GM23338 (cell line): ENCODE results near the gene FZD7. TPM values are rescaled to one million over a fixed set of nuclear protein-coding genes. Genes with fewer than 3 reads are reported as not detected.
A peak's percentile ranks its signal among the peaks of the same experiment; 100 is the strongest.

ENCODE experiments used
- ATAC-seq: fragments of 200-7000 bp; cut with Tn5 transposase; 3 replicates; pipeline ENCODE4 v1.9.1; 2020
- DNase-seq: peaks from one replicate; pipeline ENCODE4 v3.0.0-alpha.2; 2015; ENCODE audit warnings: low spot score
- H2AFZ ChIP-seq: fragments of 200-600 bp; sonication (generic); 2 replicates; pipeline ENCODE4 v1.8.0; 2016; ENCODE audit warnings: antibody characterized with exemption, mild to moderate bottlenecking, moderate library complexity
- H3F3A ChIP-seq: fragments of 200-600 bp; sonication (generic); replicated peaks from 2 replicates; pipeline ENCODE4 v1.8.0; 2017; ENCODE audit warnings: antibody characterized with exemption, mixed run types, low read depth
- H3K27ac ChIP-seq: fragments of 200-600 bp; sonication (generic); 2 replicates; pipeline ENCODE4 v1.6.1; 2016; ENCODE audit warnings: low read depth
- H3K27me3 ChIP-seq: fragments of 200-600 bp; sonication (generic); 2 replicates; pipeline ENCODE4 v1.8.0; 2016; ENCODE audit warnings: mild to moderate bottlenecking, mixed run types, moderate library complexity; ENCODE audit not compliant: insufficient read depth
- H3K36me3 ChIP-seq: fragments of 200-600 bp; sonication (generic); 2 replicates; pipeline ENCODE4 v1.8.0; 2016; ENCODE audit warnings: mild to moderate bottlenecking; ENCODE audit not compliant: insufficient read depth
- H3K4me1 ChIP-seq: fragments of 200-600 bp; sonication (generic); 2 replicates; pipeline ENCODE4 v1.8.0; 2016; ENCODE audit warnings: mild to moderate bottlenecking, moderate library complexity; ENCODE audit not compliant: insufficient read depth
- H3K4me2 ChIP-seq: fragments of 200-600 bp; sonication (generic); 2 replicates; pipeline ENCODE4 v1.7.1; 2017; ENCODE audit warnings: mixed run types
- H3K4me3 ChIP-seq: fragments of 200-600 bp; sonication (generic); 2 replicates; pipeline ENCODE4 v1.6.1; 2016; ENCODE audit warnings: mixed run types
- H3K79me2 ChIP-seq: fragments of 200-600 bp; sonication (generic); replicated peaks from 2 replicates; pipeline ENCODE4 v1.8.0; 2017; ENCODE audit warnings: mild to moderate bottlenecking; ENCODE audit not compliant: insufficient read depth
- H3K9me2 ChIP-seq: fragments of 200-600 bp; sonication (generic); 2 replicates; pipeline ENCODE4 v1.8.0; 2017; ENCODE audit not compliant: insufficient read depth
- H4K20me1 ChIP-seq: fragments of 200-600 bp; sonication (generic); replicated peaks from 2 replicates; pipeline ENCODE4 v1.8.0; 2017; ENCODE audit warnings: mild to moderate bottlenecking; ENCODE audit not compliant: insufficient read depth
- H3K27ac Mint-ChIP-seq: 2 replicates; pipeline ENCODE4 v1.8.0; 2020; ENCODE audit warnings: inconsistent platforms, mild to moderate bottlenecking, moderate library complexity, mixed read lengths
- H3K27me3 Mint-ChIP-seq: 3 replicates; pipeline ENCODE4 v1.8.0; 2022; ENCODE audit warnings: low read depth, mild to moderate bottlenecking, moderate library complexity, mixed read lengths, inconsistent platforms; ENCODE audit not compliant: insufficient read depth, poor library complexity
- H3K36me3 Mint-ChIP-seq: 3 replicates; pipeline ENCODE4 v1.8.0; 2021; ENCODE audit warnings: low read depth, mild to moderate bottlenecking, inconsistent platforms, moderate library complexity, mixed read lengths
- H3K4me1 Mint-ChIP-seq: 3 replicates; pipeline ENCODE4 v1.8.0; 2020; ENCODE audit warnings: mild to moderate bottlenecking, inconsistent platforms, mixed read lengths
- H3K4me3 Mint-ChIP-seq: 3 replicates; pipeline ENCODE4 v1.8.0; 2021; ENCODE audit warnings: moderate library complexity, mild to moderate bottlenecking, inconsistent platforms, mixed read lengths
- H3K9me3 Mint-ChIP-seq: 3 replicates; pipeline ENCODE4 v1.8.0; 2020; ENCODE audit warnings: moderate library complexity, mild to moderate bottlenecking, inconsistent platforms, mixed read lengths
- CREB1 ChIP-seq: fragments of 250-450 bp; sonication (Bioruptor Pico); IDR thresholded peaks from 2 replicates; pipeline ENCODE4 v1.5.0; 2020; ENCODE audit warnings: low read depth, mild to moderate bottlenecking, moderate library complexity
- CTCF ChIP-seq, 2 experiments: fragments of 200-600 bp in 1 of 2; sonication (generic) in 1 of 2; conservative IDR thresholded peaks; 2 replicates each; pipeline versions ENCODE4 v1.5.1 to v1.6.1; 2016 to 2017; ENCODE audit warnings: antibody characterized with exemption in 2 of 2, low read depth in 2 of 2, mild to moderate bottlenecking in 2 of 2, moderate library complexity in 1 of 2
- ETS1 ChIP-seq: IDR thresholded peaks from 2 replicates; pipeline ENCODE4 v1.6.1; 2016; ENCODE audit warnings: antibody characterized with exemption
- EZH2 ChIP-seq: fragments of 200-600 bp; sonication (generic); IDR thresholded peaks from one replicate; pipeline ENCODE4 v1.8.0; 2017; ENCODE audit warnings: antibody characterized with exemption, mild to moderate bottlenecking, low read depth; ENCODE audit not compliant: unreplicated experiment
- EZH2phosphoT487 ChIP-seq: fragments of 200-600 bp; sonication (generic); IDR thresholded peaks from one replicate; pipeline ENCODE4 v1.8.1; 2018; ENCODE audit warnings: antibody characterized with exemption; ENCODE audit not compliant: unreplicated experiment
- JUNB ChIP-seq: IDR thresholded peaks from one replicate; pipeline ENCODE4 v1.6.1; 2016; ENCODE audit warnings: antibody characterized with exemption; ENCODE audit not compliant: unreplicated experiment
- NANOG ChIP-seq: IDR thresholded peaks from 2 replicates; pipeline ENCODE4 v1.6.1; 2016; ENCODE audit warnings: antibody characterized with exemption, borderline replicate concordance
- POLR2AphosphoS5 ChIP-seq: IDR thresholded peaks from 2 replicates; pipeline ENCODE4 v1.6.1; 2016; ENCODE audit warnings: antibody characterized with exemption, low read depth
- REST ChIP-seq: IDR thresholded peaks from one replicate; pipeline ENCODE4 v1.6.1; 2018; ENCODE audit warnings: antibody characterized with exemption; ENCODE audit not compliant: unreplicated experiment
- STAT1 ChIP-seq: IDR thresholded peaks from one replicate; pipeline ENCODE4 v1.6.1; 2016; ENCODE audit warnings: antibody characterized with exemption; ENCODE audit not compliant: unreplicated experiment
- ZNF114 ChIP-seq: fragments of 250-450 bp; sonication (Bioruptor Pico); IDR thresholded peaks from 2 replicates; pipeline ENCODE4 v1.5.0; 2020; ENCODE audit warnings: mild to moderate bottlenecking, moderate library complexity
- ZNF331 ChIP-seq: fragments of 250-450 bp; sonication (Bioruptor Pico); IDR thresholded peaks from 2 replicates; pipeline ENCODE4 v1.5.0; 2020; ENCODE audit warnings: low read depth, mild to moderate bottlenecking, moderate library complexity
- ZNF462 ChIP-seq: fragments of 250-450 bp; sonication (Bioruptor Pico); IDR thresholded peaks from 2 replicates; pipeline ENCODE4 v1.5.0; 2020; ENCODE audit warnings: mild to moderate bottlenecking, moderate library complexity
- polyA plus RNA-seq: library from polyadenylated mRNA; unstranded; fragments of >200 nt; fragmentation: Nextera tagmentation; extraction: Ambion mirVana; gene quantifications from 2 replicates; pipeline ENCODE4 v1.2.1, GENCODE V29; 2016
- total RNA-seq: library from RNA; depleted of rRNA; stranded (reverse); fragments of >200 nt; shearing (Covaris generic); gene quantifications from 2 replicates; pipeline ENCODE4 v1.2.3, GENCODE V29; 2014

The FZD7 gene
- total and polyA plus RNA-seq, 2 experiments from 2014 or later: 164 to 435 TPM

GRCh38 chr2:202046572-202046971 is 12.9 kb downstream of the FZD7 start:
- Mint-ChIP-seq H3K27me3 (peaks cover 6% of the 10 kb centered on the region), H3K4me3 (no peak overlapping the region), H3K9me3 (no peaks in the 10 kb centered on the region), H3K27ac (no peak overlapping the region), H3K4me1 (peaks cover 18% of the 10 kb centered on the region), H3K36me3 (no peaks in the 10 kb centered on the region)
- peaks cover 15% of the 10 kb centered on the region for H3K4me1 ChIP-seq
- H3K9me2 ChIP-seq: no peaks in the 10 kb centered on the region
- H3K36me3 ChIP-seq: no peaks in the 10 kb centered on the region
- no peak for DNase-seq
- no peaks in the 10 kb centered on the region for H3K27me3 ChIP-seq
- H4K20me1 ChIP-seq: no peaks in the 10 kb centered on the region
- H3F3A ChIP-seq: no peaks in the 10 kb centered on the region
- no peaks in the 10 kb centered on the region for H3K79me2 ChIP-seq
- H2AFZ ChIP-seq: no peak overlapping the region
- TF ChIP-seq JUNB (no peak), ZNF331 (no peak), EZH2 (no peak), CREB1 (CRISPR knock-in tag) (no peak), ZNF462 (CRISPR knock-in tag) (no peak), ZNF114 (CRISPR knock-in tag) (no peak), POLR2AphosphoS5 (no peak), STAT1 (no peak), CTCF (conservative IDR thresholded peaks at IDR 0.05; ENCODE audit: low read depth in 2 of 2) (no peak), REST (no peak), NANOG (no peak), EZH2phosphoT487 (no peak), ETS1 (no peak)
- no peak overlapping the region for H3K4me3 ChIP-seq
- no peak overlapping the region for H3K27ac ChIP-seq
- peak; percentile 55 for ATAC-seq
- H3K4me2 ChIP-seq: no peak overlapping the region
